ENCODE measurements around the gene PTPRC.

PTPRC gene

GRCh38 chr1:198677871-198678270 is 39.0 kb downstream of the PTPRC start:
- H3K36me3 ChIP-seq (ENCODE audit: insufficient read depth, low read length): peaks cover 24% of the 10 kb centered on the region; the same call in 1 of the 2 replicates
- H3K9me3 ChIP-seq (ENCODE audit: low read length): no peaks in the 10 kb centered on the region
- H3K9me2 ChIP-seq (ENCODE audit: low read depth, low read length): no peaks in the 10 kb centered on the region
- peaks cover 10% of the 10 kb centered on the region for H3F3A ChIP-seq (ENCODE audit: insufficient read depth, low read length)
- H3K9ac ChIP-seq (ENCODE audit: low read length): peak overlapping the region; percentile 66
- no peak overlapping the region for H2AFZ ChIP-seq (ENCODE audit: low read length)
- H4K20me1 ChIP-seq (ENCODE audit: insufficient read depth, low read length): no peaks in the 10 kb centered on the region
- H3K4me2 ChIP-seq (ENCODE audit: low read length): peak overlapping the region; percentile 72
- H3K27me3 ChIP-seq (ENCODE audit: insufficient read depth, low read length): no peaks in the 10 kb centered on the region
- peaks cover 40% of the 10 kb centered on the region for H3K79me2 ChIP-seq (ENCODE audit: insufficient read depth, low read length)
- H3K4me3 ChIP-seq (ENCODE audit: low read depth, low read length, poor library complexity, severe bottlenecking): peak overlapping the region; percentile 52
- H3K27ac ChIP-seq (ENCODE audit: low read depth, low read length, poor library complexity, severe bottlenecking): peak overlapping the region; percentile 100
- no peak for TF ChIP-seq EZH2 (IDR thresholded peaks at IDR 0.05; ENCODE audit: borderline replicate concordance, low read length)
- TF ChIP-seq, protein P1, sequence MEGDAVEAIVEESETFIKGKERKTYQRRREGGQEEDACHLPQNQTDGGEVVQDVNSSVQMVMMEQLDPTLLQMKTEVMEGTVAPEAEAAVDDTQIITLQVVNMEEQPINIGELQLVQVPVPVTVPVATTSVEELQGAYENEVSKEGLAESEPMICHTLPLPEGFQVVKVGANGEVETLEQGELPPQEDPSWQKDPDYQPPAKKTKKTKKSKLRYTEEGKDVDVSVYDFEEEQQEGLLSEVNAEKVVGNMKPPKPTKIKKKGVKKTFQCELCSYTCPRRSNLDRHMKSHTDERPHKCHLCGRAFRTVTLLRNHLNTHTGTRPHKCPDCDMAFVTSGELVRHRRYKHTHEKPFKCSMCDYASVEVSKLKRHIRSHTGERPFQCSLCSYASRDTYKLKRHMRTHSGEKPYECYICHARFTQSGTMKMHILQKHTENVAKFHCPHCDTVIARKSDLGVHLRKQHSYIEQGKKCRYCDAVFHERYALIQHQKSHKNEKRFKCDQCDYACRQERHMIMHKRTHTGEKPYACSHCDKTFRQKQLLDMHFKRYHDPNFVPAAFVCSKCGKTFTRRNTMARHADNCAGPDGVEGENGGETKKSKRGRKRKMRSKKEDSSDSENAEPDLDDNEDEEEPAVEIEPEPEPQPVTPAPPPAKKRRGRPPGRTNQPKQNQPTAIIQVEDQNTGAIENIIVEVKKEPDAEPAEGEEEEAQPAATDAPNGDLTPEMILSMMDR (IDR thresholded peaks at IDR 0.05; ENCODE audit: low read length): no peak
- H3K4me1 ChIP-seq (ENCODE audit: insufficient read depth, low read length, severe bottlenecking): peaks cover 100% of the 10 kb centered on the region

- Histone ChIP-seq H3K36me3 (ENCODE audit: insufficient read depth, low read length) (peaks cover 19% of the 10 kb centered on the region; the same call in 1 of the 2 replicates), H3K9me2 (ENCODE audit: low read depth, low read length) (no peaks in the 10 kb centered on the region), H3F3A (ENCODE audit: insufficient read depth, low read length) (peaks cover 10% of the 10 kb centered on the region), H3K9me3 (ENCODE audit: low read length) (no peaks in the 10 kb centered on the region), H3K9ac (ENCODE audit: low read length) (peak overlapping the region; percentile 66), H3K27ac (ENCODE audit: low read depth, low read length, poor library complexity, severe bottlenecking) (peak overlapping the region; percentile 100), H3K4me2 (ENCODE audit: low read length) (peak overlapping the region; percentile 72), H2AFZ (ENCODE audit: low read length) (no peak overlapping the region), H3K79me2 (ENCODE audit: insufficient read depth, low read length) (peaks cover 40% of the 10 kb centered on the region), H3K4me1 (ENCODE audit: insufficient read depth, low read length, severe bottlenecking) (peaks cover 100% of the 10 kb centered on the region), H3K27me3 (ENCODE audit: insufficient read depth, low read length) (no peaks in the 10 kb centered on the region), H4K20me1 (ENCODE audit: insufficient read depth, low read length) (no peaks in the 10 kb centered on the region), H3K4me3 (ENCODE audit: low read depth, low read length, poor library complexity, severe bottlenecking) (peak overlapping the region; percentile 52)
- TF ChIP-seq, protein P1 (IDR thresholded peaks at IDR 0.05; ENCODE audit: low read length): no peak
- no peak for TF ChIP-seq EZH2 (IDR thresholded peaks at IDR 0.05; ENCODE audit: borderline replicate concordance, low read length)
These were observed 39.5 kb downstream of the PTPRC start for GRCh38 chr1:198678301-198678836.

- no peak overlapping the region for H2AFZ ChIP-seq (ENCODE audit: low read length)
- H4K20me1 ChIP-seq (ENCODE audit: insufficient read depth, low read length): no peaks in the 10 kb centered on the region
- H3K4me3 ChIP-seq (ENCODE audit: low read depth, low read length, poor library complexity, severe bottlenecking): peak overlapping the region; percentile 52
- peaks cover 100% of the 10 kb centered on the region for H3K4me1 ChIP-seq (ENCODE audit: insufficient read depth, low read length, severe bottlenecking)
- H3K9me3 ChIP-seq (ENCODE audit: low read length): no peaks in the 10 kb centered on the region
- peaks cover 40% of the 10 kb centered on the region for H3K79me2 ChIP-seq (ENCODE audit: insufficient read depth, low read length)
- peak overlapping the region; percentile 72 for H3K4me2 ChIP-seq (ENCODE audit: low read length)
- H3K9me2 ChIP-seq (ENCODE audit: low read depth, low read length): no peaks in the 10 kb centered on the region
- H3K27me3 ChIP-seq (ENCODE audit: insufficient read depth, low read length): no peaks in the 10 kb centered on the region
- peaks cover 13% of the 10 kb centered on the region; the same call in 1 of the 2 replicates for H3K36me3 ChIP-seq (ENCODE audit: insufficient read depth, low read length)
- H3K27ac ChIP-seq (ENCODE audit: low read depth, low read length, poor library complexity, severe bottlenecking): peak overlapping the region; percentile 100
- TF ChIP-seq, protein P1 (IDR thresholded peaks at IDR 0.05; ENCODE audit: low read length): no peak
- TF ChIP-seq EZH2 (IDR thresholded peaks at IDR 0.05; ENCODE audit: borderline replicate concordance, low read length): no peak
- H3F3A ChIP-seq (ENCODE audit: insufficient read depth, low read length): peaks cover 10% of the 10 kb centered on the region
- peak overlapping the region; percentile 66 for H3K9ac ChIP-seq (ENCODE audit: low read length)
These were observed 40.1 kb downstream of the PTPRC start for GRCh38 chr1:198678901-198679329.

Measured in OCI-LY1 (cell line).